Keratinocyte (primary cell): ENCODE measurements around the gene EXOC4. TPM values are rescaled to one million over a fixed set of nuclear protein-coding genes. Genes with fewer than 3 reads are reported as not detected.

ENCODE experiments used
- DNase-seq: peaks from one replicate; pipeline ENCODE4 v3.0.0-alpha.2; 2011; ENCODE audit warnings: low read depth, missing footprints, low spot score
- FAIRE-seq: peaks from 2 replicates; lab custom pipeline; 2011; peaks lifted over from hg19 to GRCh38; lab: Jason Lieb, UNC
- H2AFZ ChIP-seq: 2 replicates; pipeline ENCODE4 v1.6.0; 2012; ENCODE audit warnings: low read length, control low read depth, inconsistent platforms; ENCODE audit not compliant: control insufficient read depth
- H3K27ac ChIP-seq: 2 replicates; pipeline ENCODE4 v1.5.1; 2011; ENCODE audit warnings: low read length; ENCODE audit not compliant: control insufficient read depth, insufficient read depth
- H3K27me3 ChIP-seq: 3 replicates; pipeline ENCODE4 v1.6.0; 2011; ENCODE audit warnings: low read length; ENCODE audit not compliant: control insufficient read depth, insufficient read depth; ENCODE audit errors: extremely low read depth
- H3K36me3 ChIP-seq, 2 experiments: 2 replicates in 1 of 2; 3 replicates in 1 of 2; pipeline ENCODE4 v1.5.1; 2011; ENCODE audit warnings: low read length in 2 of 2, mild to moderate bottlenecking in 1 of 2; ENCODE audit not compliant: control insufficient read depth in 2 of 2, insufficient read depth in 2 of 2; ENCODE audit errors: extremely low read depth in 1 of 2
- H3K4me1 ChIP-seq: 3 replicates; pipeline ENCODE4 v1.5.1; 2011; ENCODE audit warnings: low read length; ENCODE audit not compliant: control insufficient read depth, insufficient read depth; ENCODE audit errors: extremely low read depth
- H3K4me2 ChIP-seq: 3 replicates; pipeline ENCODE4 v1.6.0; 2011; ENCODE audit warnings: low read depth, low read length; ENCODE audit not compliant: control insufficient read depth, insufficient read depth; ENCODE audit errors: extremely low read depth
- H3K4me3 ChIP-seq, 3 experiments: fragments of 200-600 bp in 1 of 3; sonication (generic) in 1 of 3; 2 replicates in 2 of 3; 3 replicates in 1 of 3; pipeline ENCODE4 v1.5.1; 2011 to 2016; ENCODE audit warnings: low read length in 3 of 3, mild to moderate bottlenecking in 3 of 3, control low read depth in 2 of 3, inconsistent platforms in 1 of 3, low read depth in 1 of 3, mixed read lengths in 1 of 3, mixed run types in 1 of 3, moderate library complexity in 1 of 3; ENCODE audit not compliant: control insufficient read depth in 2 of 3, insufficient read depth in 2 of 3; ENCODE audit errors: extremely low read depth in 1 of 3
- H3K79me2 ChIP-seq: 2 replicates; pipeline ENCODE4 v1.6.0; 2012; ENCODE audit warnings: low read length; ENCODE audit not compliant: control insufficient read depth, insufficient read depth
- H3K9ac ChIP-seq: 3 replicates; pipeline ENCODE4 v1.6.0; 2011; ENCODE audit warnings: low read length; ENCODE audit not compliant: control insufficient read depth, insufficient read depth; ENCODE audit errors: extremely low read depth
- H3K9me1 ChIP-seq: 3 replicates; pipeline ENCODE4 v1.6.0; 2011; ENCODE audit warnings: low read length; ENCODE audit not compliant: control insufficient read depth, insufficient read depth; ENCODE audit errors: extremely low read depth
- H3K9me3 ChIP-seq: 2 replicates; pipeline ENCODE4 v1.5.1; 2012; ENCODE audit warnings: low read depth, low read length; ENCODE audit not compliant: control insufficient read depth
- H4K20me1 ChIP-seq: 3 replicates; pipeline ENCODE4 v1.6.0; 2011; ENCODE audit warnings: low read length; ENCODE audit not compliant: control insufficient read depth, insufficient read depth; ENCODE audit errors: extremely low read depth
- EZH2 ChIP-seq: IDR thresholded peaks from one replicate; pipeline ENCODE4 v1.6.1; 2012; ENCODE audit warnings: inconsistent platforms, mild to moderate bottlenecking, low read length, moderate library complexity
- dilution Hi-C: fragments of 300-500 bp; cut with MboI; formaldehyde crosslinking; loops from one replicate; pipeline ENCODE4 v1.7.0; 2020; ENCODE audit warnings: low sequenced_read_pairs; ENCODE audit not compliant: extremely low pct_ligation_motif_present
- polyA plus RNA-seq, 5 experiments: library from polyadenylated mRNA; depleted of rRNA in 3 of 5; stranded (reverse) in 3 of 5; stranded (forward) in 1 of 5; unstranded in 1 of 5; fragments of >200 nt; gene quantifications; 1 replicate in 1 of 5; 2 replicates in 3 of 5; 3 replicates in 1 of 5; pipeline versions ENCODE4 v1.2.1 to v1.2.3, GENCODE V29; 2011 to 2012; ENCODE audit warnings: missing spikeins in 2 of 5, low read depth in 1 of 5, low replicate concordance in 1 of 5
- TF ChIP-seq, protein P1 (sequence below), 3 experiments: IDR thresholded peaks in 1 of 3; conservative IDR thresholded peaks in 1 of 3; optimal IDR thresholded peaks in 1 of 3; 2 replicates in 2 of 3; 3 replicates in 1 of 3; pipeline versions ENCODE3 to v1.5.1; 2011; ENCODE audit warnings: low read length in 3 of 3, mild to moderate bottlenecking in 3 of 3, moderate library complexity in 2 of 3, control low read depth in 1 of 3, inconsistent platforms in 1 of 3; ENCODE audit not compliant: insufficient read depth in 2 of 3; ENCODE audit errors: extremely low read depth in 1 of 3

The EXOC4 gene
- polyA plus RNA-seq, 1 donor (not counting 4 experiments of a cell fraction or from before 2014, with no cell fraction given): 52.6 TPM

DNA sequence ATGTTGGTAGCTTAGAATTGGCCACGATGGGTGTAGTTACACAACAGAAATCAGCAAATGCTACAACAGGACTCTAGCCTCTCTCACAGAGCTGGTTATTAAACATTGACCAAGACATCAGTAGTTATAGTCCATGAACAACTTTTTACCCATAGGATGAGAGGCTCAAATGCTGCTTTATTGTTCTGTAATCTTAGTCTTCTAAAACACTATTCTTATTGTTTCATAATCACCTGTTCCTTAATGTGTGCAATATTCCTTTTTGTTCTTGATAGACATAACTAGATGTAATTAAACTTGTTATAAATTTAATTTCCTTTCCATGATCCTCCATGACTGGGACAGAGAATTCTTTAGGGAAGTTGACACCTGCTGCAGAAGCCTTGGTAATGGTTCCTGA is 356.9 kb downstream of the EXOC4 start:
- Histone ChIP-seq H3K9ac (no peak overlapping the region), H3K4me2 (no peak overlapping the region), H3K79me2 (no peaks in the 10 kb centered on the region), H2AFZ (no peak overlapping the region), H3K36me3 (no peaks in the 10 kb centered on the region), H3K27ac (no peak overlapping the region), H3K9me3 (no peaks in the 10 kb centered on the region), H3K4me3 (no peak overlapping the region), H3K4me1 (no peaks in the 10 kb centered on the region), H4K20me1 (no peaks in the 10 kb centered on the region), H3K27me3 (no peaks in the 10 kb centered on the region), H3K9me1 (no peaks in the 10 kb centered on the region)
- dilution Hi-C loops: no loop called here
- FAIRE-seq (no peak), DNase-seq (no peak)
- TF ChIP-seq, protein P1, sequence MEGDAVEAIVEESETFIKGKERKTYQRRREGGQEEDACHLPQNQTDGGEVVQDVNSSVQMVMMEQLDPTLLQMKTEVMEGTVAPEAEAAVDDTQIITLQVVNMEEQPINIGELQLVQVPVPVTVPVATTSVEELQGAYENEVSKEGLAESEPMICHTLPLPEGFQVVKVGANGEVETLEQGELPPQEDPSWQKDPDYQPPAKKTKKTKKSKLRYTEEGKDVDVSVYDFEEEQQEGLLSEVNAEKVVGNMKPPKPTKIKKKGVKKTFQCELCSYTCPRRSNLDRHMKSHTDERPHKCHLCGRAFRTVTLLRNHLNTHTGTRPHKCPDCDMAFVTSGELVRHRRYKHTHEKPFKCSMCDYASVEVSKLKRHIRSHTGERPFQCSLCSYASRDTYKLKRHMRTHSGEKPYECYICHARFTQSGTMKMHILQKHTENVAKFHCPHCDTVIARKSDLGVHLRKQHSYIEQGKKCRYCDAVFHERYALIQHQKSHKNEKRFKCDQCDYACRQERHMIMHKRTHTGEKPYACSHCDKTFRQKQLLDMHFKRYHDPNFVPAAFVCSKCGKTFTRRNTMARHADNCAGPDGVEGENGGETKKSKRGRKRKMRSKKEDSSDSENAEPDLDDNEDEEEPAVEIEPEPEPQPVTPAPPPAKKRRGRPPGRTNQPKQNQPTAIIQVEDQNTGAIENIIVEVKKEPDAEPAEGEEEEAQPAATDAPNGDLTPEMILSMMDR (optimal IDR thresholded peaks at IDR 0.05 in 1 of 3, IDR thresholded peaks at IDR 0.05 in 1 of 3, conservative IDR thresholded peaks at IDR 0.05 in 1 of 3; ENCODE audit: extremely low read depth in 1 of 3, insufficient read depth in 2 of 3, low read length in 3 of 3): no peak
- TF ChIP-seq EZH2: no peak

- no peak overlapping the region for H3K4me2 ChIP-seq
- H3K9ac ChIP-seq: no peak overlapping the region
- no peaks in the 10 kb centered on the region for H3K79me2 ChIP-seq
- no peaks in the 10 kb centered on the region for H3K9me3 ChIP-seq
- no peak overlapping the region for H2AFZ ChIP-seq
- FAIRE-seq: no peak
- H3K4me3 ChIP-seq: no peak overlapping the region
- H3K36me3 ChIP-seq: no peaks in the 10 kb centered on the region
- H3K4me1 ChIP-seq: no peaks in the 10 kb centered on the region
- dilution Hi-C loops: no loop called here
- H3K9me1 ChIP-seq: no peaks in the 10 kb centered on the region
- no peaks in the 10 kb centered on the region for H3K27me3 ChIP-seq
- no peak for DNase-seq
- H4K20me1 ChIP-seq: no peaks in the 10 kb centered on the region
- TF ChIP-seq, protein P1 (optimal IDR thresholded peaks at IDR 0.05 in 1 of 3, IDR thresholded peaks at IDR 0.05 in 1 of 3, conservative IDR thresholded peaks at IDR 0.05 in 1 of 3; ENCODE audit: extremely low read depth in 1 of 3, insufficient read depth in 2 of 3, low read length in 3 of 3): no peak
- TF ChIP-seq EZH2: no peak
- no peak overlapping the region for H3K27ac ChIP-seq
These were observed 359.1 kb downstream of the EXOC4 start for GRCh38 chr7:133611955-133612354.
